H1 (cell line): ENCODE measurements around the gene DLX4. TPM values are rescaled to one million over a fixed set of nuclear protein-coding genes. Genes with fewer than 3 reads are reported as not detected.

Source experiments
- CTCF ChIA-PET: fragments of 300-600 bp; sonication (Branson Sonifier 250); formaldehyde crosslinking; loops from one replicate; lab custom pipeline; 2021; ENCODE audit not compliant: partially characterized antibody; lab: Charles Lee
- POLR2A ChIA-PET: fragments of 300-600 bp; sonication (Branson Sonifier 250); formaldehyde crosslinking; loops from one replicate; lab custom pipeline; 2021; ENCODE audit warnings: inconsistent platforms; ENCODE audit not compliant: partially characterized antibody; lab: Charles Lee
- DNase-seq, 2 experiments: peaks; one replicate each; pipeline versions ENCODE4 v3.0.0 to v3.0.0-alpha.2; 2010 to 2022; ENCODE audit warnings: low spot score in 2 of 2, low read depth in 1 of 2, mixed read lengths in 1 of 2
- FAIRE-seq: peaks from 2 replicates; lab custom pipeline; 2011; peaks lifted over from hg19 to GRCh38; lab: Jason Lieb, UNC
- H2AFZ ChIP-seq: 2 replicates; pipeline ENCODE4 v1.8.1; 2012; ENCODE audit warnings: low read length, inconsistent platforms
- H2AK5ac ChIP-seq: 2 replicates; pipeline ENCODE4 v1.6.1; 2013; ENCODE audit warnings: low read depth, low read length
- H2BK120ac ChIP-seq: replicated peaks from 2 replicates; pipeline ENCODE3; 2013; ENCODE audit warnings: low read depth, low read length, inconsistent platforms
- H2BK12ac ChIP-seq: 2 replicates; pipeline ENCODE4 v1.6.1; 2013; ENCODE audit warnings: low read depth, low read length
- H2BK15ac ChIP-seq: 2 replicates; pipeline ENCODE4 v1.6.1; 2013; ENCODE audit warnings: low read length
- H2BK20ac ChIP-seq: 2 replicates; pipeline ENCODE4 v1.6.1; 2013; ENCODE audit warnings: low read length
- H2BK5ac ChIP-seq: 2 replicates; pipeline ENCODE4 v1.6.1; 2013; ENCODE audit warnings: low read depth, low read length
- H3K14ac ChIP-seq: 2 replicates; pipeline ENCODE4 v1.6.1; 2013; ENCODE audit warnings: inconsistent platforms; ENCODE audit not compliant: insufficient read length
- H3K18ac ChIP-seq: 2 replicates; pipeline ENCODE4 v1.6.1; 2013; ENCODE audit warnings: low read length; ENCODE audit errors: extremely low read depth
- H3K23ac ChIP-seq: 2 replicates; pipeline ENCODE4 v1.6.1; 2013; ENCODE audit warnings: inconsistent platforms; ENCODE audit not compliant: insufficient read length
- H3K23me2 ChIP-seq: 2 replicates; pipeline ENCODE4 v1.6.1; 2013; ENCODE audit warnings: low read depth, low read length
- H3K27ac ChIP-seq: 2 replicates; pipeline ENCODE4 v1.6.1; 2011; ENCODE audit warnings: low read depth, low read length, inconsistent platforms
- H3K27me3 ChIP-seq, 4 experiments: replicated peaks in 1 of 4; 1 replicate in 1 of 4; 2 replicates in 3 of 4; pipeline versions ENCODE4 v1.6.1 to v1.8.1; 2011 to 2013; ENCODE audit warnings: low read length in 3 of 4, mild to moderate bottlenecking in 3 of 4, inconsistent platforms in 2 of 4, mixed read lengths in 2 of 4, moderate library complexity in 1 of 4; ENCODE audit not compliant: control insufficient read depth in 3 of 4, insufficient read depth in 3 of 4; ENCODE audit errors: extremely low read depth in 1 of 4
- H3K36me3 ChIP-seq, 4 experiments: 2 replicates each; pipeline versions ENCODE4 v1.6.1 to v1.8.1; 2011 to 2013; ENCODE audit warnings: mild to moderate bottlenecking in 4 of 4, low read length in 3 of 4, moderate library complexity in 2 of 4, control low read depth in 1 of 4, inconsistent platforms in 1 of 4; ENCODE audit not compliant: insufficient read depth in 4 of 4, control insufficient read depth in 2 of 4
- H3K4ac ChIP-seq: replicated peaks from 2 replicates; pipeline ENCODE3; 2013; ENCODE audit warnings: low read length, low read depth, mixed read lengths, inconsistent platforms; ENCODE audit not compliant: insufficient read length
- H3K4me1 ChIP-seq, 4 experiments: replicated peaks in 1 of 4; 1 replicate in 1 of 4; 2 replicates in 3 of 4; pipeline versions ENCODE4 v1.6.1 to v1.8.1; 2011 to 2013; ENCODE audit warnings: low read length in 3 of 4, inconsistent platforms in 2 of 4, mixed read lengths in 1 of 4; ENCODE audit not compliant: insufficient read depth in 4 of 4, control insufficient read depth in 3 of 4
- H3K4me2 ChIP-seq, 2 experiments: 2 replicates each; pipeline versions ENCODE4 v1.6.1 to v1.8.1; 2011 to 2013; ENCODE audit warnings: low read depth in 2 of 2, low read length in 2 of 2, control low read depth in 1 of 2, inconsistent platforms in 1 of 2, mild to moderate bottlenecking in 1 of 2; ENCODE audit not compliant: insufficient read depth in 1 of 2
- H3K4me3 ChIP-seq, 4 experiments: fragments of 200-600, 300-600 bp in 1 of 4; sonication (generic), shearing (Covaris generic), sonication (Bioruptor Twin) in 1 of 4; 2 replicates each; pipeline versions ENCODE4 v1.5.1 to v1.8.1; 2011 to 2016; ENCODE audit warnings: low read length in 4 of 4, low read depth in 3 of 4, control low read depth in 2 of 4, inconsistent platforms in 2 of 4, mild to moderate bottlenecking in 2 of 4, mixed read lengths in 1 of 4, moderate library complexity in 1 of 4; ENCODE audit not compliant: insufficient read depth in 2 of 4; ENCODE audit errors: extremely low read depth in 1 of 4
- H3K56ac ChIP-seq: replicated peaks from 2 replicates; pipeline ENCODE3; 2013; ENCODE audit warnings: low read depth, mild to moderate bottlenecking, mixed read lengths, low read length, inconsistent platforms; ENCODE audit not compliant: insufficient read length
- H3K79me1 ChIP-seq: 2 replicates; pipeline ENCODE4 v1.6.1; 2013; ENCODE audit warnings: low read depth, low read length, control low read depth
- H3K79me2 ChIP-seq, 2 experiments: 2 replicates each; pipeline versions ENCODE4 v1.6.1 to v1.8.1; 2012 to 2013; ENCODE audit warnings: low read length in 2 of 2, mild to moderate bottlenecking in 2 of 2, inconsistent platforms in 1 of 2; ENCODE audit not compliant: insufficient read depth in 2 of 2, control insufficient read depth in 1 of 2
- H3K9ac ChIP-seq, 4 experiments: replicated peaks in 1 of 4; 1 replicate in 1 of 4; 2 replicates in 3 of 4; pipeline versions ENCODE4 v1.6.1 to v1.8.1; 2011 to 2013; ENCODE audit warnings: low read depth in 3 of 4, low read length in 3 of 4, control low read depth in 2 of 4, mild to moderate bottlenecking in 2 of 4, moderate library complexity in 2 of 4, inconsistent platforms in 1 of 4; ENCODE audit errors: extremely low read depth in 1 of 4
- H3K9me3 ChIP-seq, 2 experiments: 2 replicates each; pipeline versions ENCODE4 v1.6.1 to v1.8.1; 2012 to 2013; ENCODE audit warnings: mild to moderate bottlenecking in 2 of 2, moderate library complexity in 2 of 2, control low read depth in 1 of 2, inconsistent platforms in 1 of 2, low read depth in 1 of 2, low read length in 1 of 2, mixed read lengths in 1 of 2; ENCODE audit not compliant: insufficient read depth in 2 of 2
- H4K20me1 ChIP-seq, 2 experiments: replicated peaks in 1 of 2; 2 replicates each; pipeline versions ENCODE3 to v1.8.1; 2011 to 2013; ENCODE audit warnings: inconsistent platforms in 2 of 2, low read length in 2 of 2, mild to moderate bottlenecking in 1 of 2; ENCODE audit not compliant: insufficient read depth in 2 of 2, control insufficient read depth in 1 of 2
- H4K5ac ChIP-seq: 2 replicates; pipeline ENCODE4 v1.6.1; 2013; ENCODE audit warnings: low read length, low read depth, mixed read lengths, inconsistent platforms; ENCODE audit not compliant: insufficient read length
- H4K8ac ChIP-seq: 2 replicates; pipeline ENCODE4 v1.8.0; 2013; ENCODE audit warnings: mild to moderate bottlenecking, moderate library complexity, low read length, inconsistent platforms; ENCODE audit not compliant: insufficient read depth; ENCODE audit errors: extremely low read depth
- H4K91ac ChIP-seq: replicated peaks from 2 replicates; pipeline ENCODE3; 2013; ENCODE audit warnings: low read length, mixed read lengths, inconsistent platforms; ENCODE audit not compliant: insufficient read length
- BACH1 ChIP-seq: IDR thresholded peaks from 2 replicates; pipeline ENCODE4 v1.6.1; 2012; ENCODE audit warnings: low read length, improper control_type of control experiment
- BRCA1 ChIP-seq: IDR thresholded peaks from 2 replicates; pipeline ENCODE4 v1.6.1; 2012; ENCODE audit warnings: low read depth, low read length, improper control_type of control experiment
- GABPA ChIP-seq: IDR thresholded peaks from 2 replicates; pipeline ENCODE4 v1.6.1; 2011; ENCODE audit warnings: mild to moderate bottlenecking, low read length, moderate library complexity, borderline replicate concordance; ENCODE audit not compliant: insufficient read depth
- KDM5A ChIP-seq: fragments of 200-600 bp; IDR thresholded peaks from 2 replicates; pipeline ENCODE4 v1.7.1; 2012; ENCODE audit warnings: mild to moderate bottlenecking, low read length, inconsistent platforms, mixed read lengths
- PHF8 ChIP-seq: fragments of 200-600 bp; sonication (generic); conservative IDR thresholded peaks from 2 replicates; pipeline ENCODE4 v1.7.1; 2012; ENCODE audit warnings: low read depth, mild to moderate bottlenecking, inconsistent platforms, low read length, moderate library complexity
- RAD21 ChIP-seq, 2 experiments: IDR thresholded peaks in 1 of 2; conservative IDR thresholded peaks in 1 of 2; 2 replicates each; pipeline ENCODE4 v1.6.1; 2011; ENCODE audit warnings: low read depth in 2 of 2, low read length in 2 of 2, improper control_type of control experiment in 1 of 2, inconsistent platforms in 1 of 2, mild to moderate bottlenecking in 1 of 2, moderate library complexity in 1 of 2
- SP1 ChIP-seq: IDR thresholded peaks from 2 replicates; pipeline ENCODE4 v1.6.1; 2011; ENCODE audit warnings: low read depth, low read length
- SP2 ChIP-seq: IDR thresholded peaks from 2 replicates; pipeline ENCODE4 v1.6.1; 2012; ENCODE audit warnings: mild to moderate bottlenecking, low read length, inconsistent platforms
- SUZ12 ChIP-seq: fragments of 200-600 bp; sonication (generic); IDR thresholded peaks from 2 replicates; pipeline ENCODE4 v1.6.1; 2012; ENCODE audit warnings: mild to moderate bottlenecking, inconsistent platforms, low read length, moderate library complexity, mixed read lengths
- WGBS, 2 experiments: shearing (Covaris generic) in 1 of 2; methylation state at CpG; one replicate each; pipeline versions ENCODE4 v1.1.6 to v1.1.7; 2013 to 2015; ENCODE audit warnings: low lambda C conversion rate in 2 of 2, mixed read lengths in 2 of 2, inconsistent platforms in 1 of 2, low coverage in 1 of 2, missing lambda C conversion rate in 1 of 2; ENCODE audit not compliant: insufficient replicate concordance in 2 of 2, insufficient coverage in 1 of 2, insufficient read length in 1 of 2; ENCODE audit errors: extremely low coverage in 1 of 2, missing lambda C conversion rate in 1 of 2; 5-methylcytosine and 5-hydroxymethylcytosine counted together
- polyA plus RNA-seq, 7 experiments: library from polyadenylated mRNA; depleted of rRNA in 3 of 7; stranded (reverse) in 5 of 7; unstranded in 2 of 7; fragments of >200 nt in 5 of 7; fragments of 200-250 nt in 2 of 7; gene quantifications; 1 replicate in 5 of 7; 2 replicates in 1 of 7; 4 replicates in 1 of 7; pipeline versions ENCODE4 v1.2.1 to v1.2.3, GENCODE V29; 2011 to 2013; ENCODE audit warnings: missing spikeins in 2 of 7, mixed read lengths in 2 of 7
- total RNA-seq: library from RNA; stranded (reverse); fragmentation: NEBNext Ultra II Directional; extraction: Animal tissue kit (Norgen Biotek cat#: 25700); gene quantifications from 2 replicates; pipeline ENCODE4 v1.2.1, GENCODE V29; 2021

DLX4 gene
- total and polyA plus RNA-seq, 2 of the 8 experiments (the other 6 are each of a cell fraction or from before 2014, with no cell fraction given), result 0.67 to 0.80 TPM

GRCh38 chr17:49930880-49931279 lies 38.1 kb upstream of the DLX4 start:
- H3K14ac ChIP-seq, result no peak overlapping the region
- H4K5ac ChIP-seq, result no peak overlapping the region
- H3K4me3 ChIP-seq, result no peak overlapping the region
- H3K4ac ChIP-seq, result no peak overlapping the region
- peaks cover 0 to 10% (median 0%) of the 10 kb centered on the region in 4 experiments; a peak in 5 of 7 replicates for H3K4me1 ChIP-seq
- H3K27ac ChIP-seq, result no peak overlapping the region
- H2BK20ac ChIP-seq, result no peak overlapping the region
- H3K9me3 ChIP-seq, result no peaks in the 10 kb centered on the region
- H3K23me2 ChIP-seq, result no peaks in the 10 kb centered on the region
- H3K4me2 ChIP-seq, result no peak overlapping the region
- H3K79me2 ChIP-seq, result no peaks in the 10 kb centered on the region
- H2BK120ac ChIP-seq, result no peak overlapping the region
- WGBS, 2 experiments, result 93% methylated on average over 8 of the region's 8 CpGs; no CpG with 5 or more reads in 1 of the 2 experiments
- no peaks in the 10 kb centered on the region for H3K27me3 ChIP-seq
- FAIRE-seq, result no peak
- H3K23ac ChIP-seq, result no peak overlapping the region
- POLR2A ChIA-PET, result interaction anchor here (0.6 to 1.0 kb wide), 2 partner anchors 11 to 58 kb away, joined by 4 to 5 read pairs; no protein-coding TSS in a partner anchor
- no peaks in the 10 kb centered on the region for H3K79me1 ChIP-seq
- H4K8ac ChIP-seq, result no peak overlapping the region
- H2BK12ac ChIP-seq, result no peak overlapping the region
- CTCF ChIA-PET, result interaction anchor here (0.9 to 10.3 kb wide), 9 partner anchors 8 to 68 kb away, joined by 3 to 87 read pairs (median 5); no protein-coding TSS in a partner anchor
- no peak overlapping the region for H4K91ac ChIP-seq
- no peak overlapping the region for H2BK5ac ChIP-seq
- TF ChIP-seq RAD21 (IDR thresholded peaks at IDR 0.05 in 1 of 2, conservative IDR thresholded peaks at IDR 0.05 in 1 of 2; ENCODE audit: low read depth in 2 of 2, low read length in 2 of 2) (no peak), BACH1 (no peak), KDM5A (no peak), PHF8 (no peak), SUZ12 (no peak), SP2 (no peak), GABPA (no peak), SP1 (no peak), BRCA1 (no peak)
- H2BK15ac ChIP-seq, result no peak overlapping the region
- H3K18ac ChIP-seq, result no peak overlapping the region
- H4K20me1 ChIP-seq, result no peaks in the 10 kb centered on the region
- H2AK5ac ChIP-seq, result no peak overlapping the region
- no peak for DNase-seq
- H3K9ac ChIP-seq, result no peak overlapping the region
- no peak overlapping the region for H3K56ac ChIP-seq
- H3K36me3 ChIP-seq, result no peaks in the 10 kb centered on the region
- no peak overlapping the region for H2AFZ ChIP-seq
